HG02571 (cell line): ENCODE results near the gene SHISAL1.
"Not testable (repeated sequence)": the region's sequence is repeated elsewhere in the genome, so short reads cannot be mapped to it uniquely, and the experiment has no call there.

Source experiments
- ATAC-seq: cut with Tn5 transposase; IDR thresholded peaks from one replicate; pipeline ENCODE4 v1.9.1; 2021; ENCODE audit warnings: mild to moderate bottlenecking, moderate library complexity; ENCODE audit not compliant: unreplicated experiment

Gene SHISAL1

GRCh38 chr22:44329179-44329796, 16.5 kb upstream of the SHISAL1 start:
- ATAC-seq, result peak; percentile 71

DNA sequence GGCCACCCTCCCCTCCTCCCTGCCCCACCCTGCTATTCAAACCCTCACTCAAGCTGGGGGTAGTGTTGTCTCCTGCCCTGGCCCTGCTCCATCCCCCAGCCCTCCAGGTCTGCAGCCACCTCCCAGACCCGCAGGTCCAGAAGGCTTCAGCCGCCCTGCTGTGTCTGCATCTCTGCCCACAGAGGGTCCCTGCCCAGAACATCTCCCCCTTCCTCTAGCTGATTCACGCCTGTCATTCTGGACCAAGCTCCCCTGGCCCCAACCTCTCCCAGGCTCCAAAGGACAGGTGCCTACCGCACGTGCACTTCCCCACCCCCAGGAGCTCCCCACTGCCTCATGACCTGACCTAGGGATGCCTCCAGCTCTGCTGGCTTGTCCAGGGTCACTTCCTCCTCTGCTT, 16.0 kb upstream of the SHISAL1 start:
- ATAC-seq, result no peak

GRCh38 chr22:44328326-44328725, 15.6 kb upstream of the SHISAL1 start:
- ATAC-seq, result no peak

DNA sequence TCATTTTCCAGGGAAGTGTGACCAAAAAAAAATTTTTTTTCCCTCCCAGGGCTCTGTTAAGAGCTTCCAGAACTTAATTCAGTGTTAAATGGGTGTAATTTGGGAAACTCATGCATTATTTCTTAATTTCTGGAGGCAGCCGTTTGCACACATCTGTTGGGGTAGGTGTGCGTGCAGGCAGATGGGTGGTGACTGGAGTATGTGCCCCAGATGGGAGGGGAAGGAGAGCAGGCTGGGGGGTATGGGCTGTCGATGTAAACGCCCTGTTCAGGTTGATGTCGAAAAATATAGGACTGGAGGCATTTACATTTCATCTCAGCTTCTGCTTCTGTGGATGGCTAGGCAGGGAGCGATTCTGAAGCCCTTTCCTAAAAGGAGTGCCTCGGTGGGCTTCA, 13.7 kb upstream of the SHISAL1 start:
- no peak for ATAC-seq

DNA sequence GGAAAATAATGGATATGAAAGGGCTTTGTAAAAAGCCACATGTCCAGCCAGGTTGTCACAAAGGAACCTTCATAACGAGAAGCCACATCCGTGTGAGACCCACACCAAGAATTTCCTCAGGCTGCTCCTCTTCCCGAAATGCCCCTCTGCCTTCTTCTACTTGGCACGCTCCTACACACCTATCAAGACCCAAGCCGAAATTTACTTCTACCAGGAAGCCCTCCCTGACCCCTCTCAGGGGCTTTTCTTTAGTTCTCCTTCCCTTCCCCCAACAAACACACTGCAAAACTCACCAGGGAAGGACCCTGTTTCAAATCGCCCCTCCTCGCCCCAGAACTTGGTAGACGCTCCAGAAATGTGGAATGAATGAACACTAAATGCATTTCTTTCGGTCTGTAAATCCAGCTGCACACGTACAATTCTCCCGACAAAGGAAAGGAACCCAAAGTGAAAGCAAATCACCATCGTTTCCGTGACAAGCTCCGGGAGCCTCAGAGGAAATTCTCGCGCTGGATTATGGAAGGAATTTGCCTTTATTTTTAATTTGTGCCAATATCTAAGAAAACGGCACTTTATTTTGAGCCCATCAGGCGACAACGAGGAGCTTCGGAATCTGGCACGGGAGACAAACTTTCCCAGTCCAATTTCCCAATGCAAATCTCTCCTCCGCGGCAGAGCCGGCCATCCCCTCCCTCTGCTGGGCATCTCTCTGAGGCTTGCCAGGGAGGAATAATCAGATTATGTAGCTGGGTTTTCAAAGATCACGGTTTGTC, 13.2 kb upstream of the SHISAL1 start:
- no peak for ATAC-seq

DNA sequence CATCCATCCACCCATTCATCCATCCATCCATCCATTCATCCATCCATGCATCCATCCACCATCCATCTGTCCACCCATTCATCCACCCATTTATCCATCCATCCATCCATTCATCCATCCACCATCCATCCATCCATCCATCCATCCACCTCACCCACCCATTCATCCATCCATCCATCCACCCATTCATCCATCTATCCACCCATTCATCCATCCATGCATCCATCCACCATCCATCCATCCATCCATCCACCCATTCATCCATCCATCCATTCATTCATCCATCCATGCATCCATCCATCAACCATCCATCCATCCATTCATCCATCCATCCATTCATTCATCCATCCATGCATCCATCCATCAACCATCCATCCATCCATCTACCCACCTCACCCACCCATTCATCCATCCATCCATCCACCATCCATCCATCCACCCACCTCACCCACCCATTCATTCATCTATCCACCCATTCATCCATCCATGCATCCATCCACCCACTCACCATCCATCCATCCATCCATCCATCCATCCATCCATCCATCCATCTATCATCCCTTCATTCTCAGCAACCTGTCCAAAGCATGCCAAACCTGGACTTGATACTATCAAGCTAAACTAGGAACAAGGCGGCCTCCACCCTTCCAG, 10.5 kb upstream of the SHISAL1 start:
- ATAC-seq, result not testable (repeated sequence)

GRCh38 chr22:44319685-44320084, 6.9 kb upstream of the SHISAL1 start:
- ATAC-seq, result no peak

- no peak for ATAC-seq
These were observed 6.0 kb upstream of the SHISAL1 start for GRCh38 chr22:44318751-44319150.

DNA sequence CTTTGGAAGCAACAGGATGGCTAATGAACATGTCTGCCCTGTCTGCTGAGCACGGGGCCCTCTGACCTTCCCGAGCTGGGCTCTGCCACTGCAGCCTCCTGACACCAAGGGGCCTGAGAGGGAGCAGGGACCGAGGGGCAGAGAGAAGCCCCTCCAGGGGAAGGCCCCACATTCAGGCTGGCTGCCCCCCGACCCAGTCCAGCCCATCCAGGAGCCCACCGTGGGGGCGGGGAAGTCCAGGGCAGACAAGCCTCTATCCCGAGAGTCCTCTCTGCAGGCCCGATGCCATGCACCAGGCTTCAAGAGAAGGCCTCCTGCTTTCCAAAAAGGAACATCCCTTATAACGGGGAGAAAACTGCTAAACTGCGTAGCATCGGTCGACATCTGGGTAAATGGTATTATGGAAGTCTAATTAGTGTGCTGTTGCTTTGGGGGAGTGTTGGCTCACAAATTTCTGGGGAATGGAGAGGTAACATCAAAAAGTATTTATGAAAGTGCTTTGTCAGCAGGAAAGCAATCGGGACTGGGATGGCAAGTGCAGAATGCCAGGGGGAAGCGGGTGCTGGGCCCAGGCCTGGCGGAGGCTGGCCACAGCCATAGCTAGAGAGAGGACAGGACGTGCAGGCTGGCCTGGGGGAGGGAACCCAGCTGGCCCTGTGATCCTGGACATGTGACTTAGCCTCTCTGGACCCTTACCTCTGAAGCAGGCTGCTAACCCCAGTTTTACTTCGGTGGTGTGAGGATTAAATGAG, 5.3 kb upstream of the SHISAL1 start:
- ATAC-seq, result no peak

DNA sequence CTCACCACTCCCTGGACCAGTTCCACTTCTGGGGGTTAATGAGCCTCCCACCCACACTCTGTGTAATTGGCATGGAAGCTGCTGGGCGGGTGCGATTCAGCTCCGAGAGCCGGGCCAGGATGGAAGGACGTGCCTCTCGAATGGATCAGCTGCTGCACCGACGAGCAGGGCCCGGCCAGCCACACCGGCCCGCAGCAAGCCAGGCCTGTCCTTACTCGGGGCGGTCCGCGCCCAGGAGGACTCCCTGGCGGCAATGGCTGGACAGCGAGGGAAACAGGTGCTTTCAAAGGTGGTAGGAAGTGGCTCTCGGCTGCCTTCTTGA, 4.3 kb upstream of the SHISAL1 start:
- ATAC-seq, result no peak

DNA sequence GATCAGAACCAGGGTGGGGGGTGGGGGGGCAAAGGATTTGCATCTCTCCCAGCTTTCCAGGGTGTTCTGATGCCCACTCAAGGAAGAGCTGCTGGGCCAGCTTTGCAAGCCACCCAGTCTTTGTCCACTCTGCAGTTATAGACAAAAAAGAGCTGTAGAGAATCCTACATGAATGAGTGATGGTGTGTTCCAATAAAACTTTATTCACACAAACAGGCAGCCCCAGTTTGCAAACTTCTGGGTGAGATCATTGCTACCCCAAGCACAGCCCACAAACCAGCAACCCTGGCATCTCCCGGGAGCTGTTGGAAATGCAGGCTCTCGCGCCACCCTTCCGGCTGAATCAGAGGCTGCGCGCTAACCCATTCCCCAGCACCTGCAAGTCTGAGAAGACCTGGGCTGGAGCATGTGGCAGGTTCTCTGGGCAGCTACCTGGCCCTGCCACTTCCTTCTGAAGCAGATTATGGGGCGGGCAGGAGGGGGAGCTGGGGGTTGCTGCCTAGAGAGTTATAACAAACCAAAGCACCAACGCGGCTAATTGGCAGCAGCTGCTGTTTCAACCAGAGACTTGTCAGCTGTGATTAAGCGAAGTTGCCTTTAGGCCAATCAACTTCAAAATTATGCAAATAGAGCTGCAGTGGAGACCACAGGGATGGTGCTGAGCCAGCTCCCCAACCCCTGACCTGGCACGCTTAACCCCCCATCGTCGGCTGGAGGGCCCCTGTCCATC, 3.8 kb upstream of the SHISAL1 start:
- no peak for ATAC-seq

- no peak for ATAC-seq
These were observed 1.8 kb upstream of the SHISAL1 start for GRCh38 chr22:44314425-44315067.

DNA sequence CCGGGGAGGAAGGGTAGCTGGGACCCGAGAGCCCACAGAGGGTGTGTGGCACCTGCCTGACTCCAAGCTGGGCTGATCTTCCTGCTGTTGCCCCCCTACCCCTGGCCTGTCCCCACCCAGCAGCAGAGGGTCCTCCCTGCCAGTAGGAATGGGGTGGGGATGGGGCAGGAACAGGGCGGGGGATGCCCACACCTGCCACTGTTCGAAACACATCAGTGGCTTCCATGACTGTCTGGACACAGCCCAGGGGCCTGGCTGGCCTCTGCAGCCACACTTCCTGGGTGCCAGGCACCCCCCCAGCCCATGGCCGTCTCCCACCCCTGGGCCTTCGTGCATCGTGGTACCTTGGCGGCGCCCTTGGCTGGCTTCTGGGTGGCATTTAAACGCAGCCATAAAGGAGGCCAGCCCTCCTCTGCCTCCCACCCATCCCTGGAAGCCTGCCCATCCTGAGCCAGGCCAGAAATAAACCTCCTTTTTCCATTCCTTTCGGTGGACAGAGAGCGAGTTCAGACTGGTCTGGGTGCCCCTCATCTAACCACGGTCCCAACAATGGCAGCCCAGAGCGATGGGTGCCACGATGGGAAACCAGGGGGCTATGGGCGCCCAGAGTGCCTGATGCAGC, 745 bp upstream of the SHISAL1 start:
- ATAC-seq, result no peak

GRCh38 chr22:44311855-44312170, 938 bp downstream of the SHISAL1 start:
- no peak for ATAC-seq

- ATAC-seq, result no peak
These were observed 1.5 kb downstream of the SHISAL1 start for GRCh38 chr22:44311104-44311854.

GRCh38 chr22:44309647-44310046, 3.1 kb downstream of the SHISAL1 start:
- ATAC-seq, result no peak

- no peak for ATAC-seq
These were observed 3.6 kb downstream of the SHISAL1 start for GRCh38 chr22:44309137-44309536.

DNA sequence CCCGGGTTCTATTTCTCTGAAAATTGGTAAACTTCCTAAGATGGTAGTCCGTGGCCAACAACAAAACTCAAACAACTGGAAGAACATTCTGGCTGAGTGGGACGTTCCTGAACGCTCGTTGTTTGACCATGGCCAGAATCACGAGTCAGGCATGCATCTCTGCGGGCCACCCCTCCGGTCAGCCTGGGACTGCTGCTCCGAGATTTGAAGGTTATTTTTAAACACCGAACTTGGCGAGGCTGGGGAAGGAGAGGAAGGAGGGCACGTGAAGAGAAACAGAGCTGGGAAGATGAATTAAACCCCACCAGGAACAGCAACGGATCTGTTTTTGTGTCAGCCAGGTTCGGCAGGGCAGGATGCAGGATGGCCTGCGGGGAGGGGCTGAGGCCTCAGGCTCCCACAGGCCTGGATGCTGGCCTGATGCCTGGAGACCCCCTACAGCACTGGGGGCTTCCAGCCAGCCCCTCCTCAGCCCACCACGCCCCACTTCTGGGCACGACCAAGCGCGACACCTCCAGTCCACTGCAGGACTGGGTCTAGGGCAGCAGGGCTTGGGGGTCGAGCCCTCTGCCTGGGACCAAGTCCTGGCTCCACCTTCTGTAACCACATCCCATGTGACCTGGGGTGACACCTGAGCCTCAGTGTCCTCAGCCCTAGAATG, 5.1 kb downstream of the SHISAL1 start:
- no peak for ATAC-seq

DNA sequence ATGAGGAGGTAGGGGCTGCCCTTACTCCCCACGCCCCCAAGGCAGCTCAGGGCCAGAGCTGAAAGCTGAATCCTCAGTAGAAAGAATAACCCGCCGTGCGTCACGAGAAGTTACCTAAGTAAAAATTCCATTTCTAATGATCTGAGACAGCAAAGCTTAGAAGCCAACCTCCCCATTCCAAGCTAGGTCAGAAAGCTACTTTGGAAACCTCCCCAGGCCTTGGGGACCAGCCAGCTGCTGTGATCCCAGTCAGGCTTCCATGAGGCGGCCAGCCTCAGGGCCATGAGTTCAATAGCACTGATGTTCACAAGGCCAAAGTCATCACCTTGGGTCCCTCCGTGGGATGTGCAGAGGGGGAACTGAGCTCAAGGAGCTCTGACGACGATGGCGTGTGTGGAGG, 6.9 kb downstream of the SHISAL1 start:
- no peak for ATAC-seq
